SK-N-SH treated with all-trans-retinoic acid at 6 μM for 48 hours (cell line): ENCODE measurements around the gene VASN.

Source experiments
- CREB5 ChIP-seq: fragments of 250-450 bp; sonication (Bioruptor Pico); IDR thresholded peaks from 2 replicates; pipeline ENCODE4 v1.5.1; 2020; ENCODE audit warnings: low read depth, mild to moderate bottlenecking, moderate library complexity
- CSRNP3 ChIP-seq: fragments of 250-450 bp; sonication (Bioruptor Pico); IDR thresholded peaks from 2 replicates; pipeline ENCODE4 v1.5.1; 2021; ENCODE audit warnings: mild to moderate bottlenecking, moderate library complexity
- PATZ1 ChIP-seq: fragments of 250-450 bp; sonication (Bioruptor Pico); IDR thresholded peaks from 2 replicates; pipeline ENCODE4 v1.8.0; 2020; ENCODE audit warnings: mild to moderate bottlenecking, moderate library complexity, borderline replicate concordance
- RARB ChIP-seq: fragments of 250-450 bp; sonication (Bioruptor Pico); IDR thresholded peaks from 2 replicates; pipeline ENCODE4 v1.8.0; 2021; ENCODE audit warnings: mild to moderate bottlenecking, moderate library complexity
- TCF4 ChIP-seq: fragments of 250-450 bp; sonication (Bioruptor Pico); IDR thresholded peaks from 2 replicates; pipeline ENCODE4 v1.8.0; 2021; ENCODE audit warnings: mild to moderate bottlenecking, moderate library complexity, borderline replicate concordance
- ZFP3 ChIP-seq: fragments of 250-450 bp; sonication (Bioruptor Pico); IDR thresholded peaks from 2 replicates; pipeline ENCODE4 v1.5.0; 2020; ENCODE audit warnings: mild to moderate bottlenecking, moderate library complexity
- ZNF8 ChIP-seq: fragments of 450-650 bp; formaldehyde crosslinking; IDR thresholded peaks from 2 replicates; pipeline ENCODE4 v1.5.0; 2020; ENCODE audit warnings: mild to moderate bottlenecking, moderate library complexity

GRCh38 chr16:4401094-4401501 is 29.4 kb downstream of the VASN start:
- no peak for TF ChIP-seq RARB (CRISPR knock-in tag)
- TF ChIP-seq ZFP3 (CRISPR knock-in tag) = no peak
- TF ChIP-seq TCF4 (CRISPR knock-in tag) = no peak
- no peak for TF ChIP-seq CREB5
- no peak for TF ChIP-seq CSRNP3 (CRISPR knock-in tag)
- no peak for TF ChIP-seq ZNF8 (CRISPR knock-in tag)
- TF ChIP-seq PATZ1 (CRISPR knock-in tag) = no peak
